Activated naive CD4-positive, alpha-beta T cell treated with anti-CD3 and anti-CD28 coated beads for 36 hours (primary cell): ENCODE data around the gene SCN4B. TPM values are rescaled to one million over a fixed set of nuclear protein-coding genes. Genes with fewer than 3 reads are reported as not detected.

ENCODE experiments used
- CTCF ChIA-PET: fragments of 350-600 bp; sonication (Branson Sonifier 250); formaldehyde crosslinking; loops from one replicate; lab custom pipeline; 2021; ENCODE audit warnings: antibody characterized with exemption; lab: Charles Lee
- DNase-seq: peaks from one replicate; pipeline ENCODE4 v3.0.0-alpha.2; 2020
- H3K27ac Mint-ChIP-seq: one replicate; pipeline ENCODE4 v1.8.0; 2021; ENCODE audit warnings: mild to moderate bottlenecking, mixed read lengths
- H3K27me3 Mint-ChIP-seq: one replicate; pipeline ENCODE4 v1.8.0; 2021; ENCODE audit warnings: low read depth, mixed read lengths
- H3K36me3 Mint-ChIP-seq: one replicate; pipeline ENCODE4 v1.8.0; 2021; ENCODE audit warnings: low read depth, mixed read lengths
- H3K4me1 Mint-ChIP-seq: one replicate; pipeline ENCODE4 v1.8.0; 2021; ENCODE audit warnings: low read depth, mixed read lengths
- H3K4me3 Mint-ChIP-seq: one replicate; pipeline ENCODE4 v1.8.0; 2021; ENCODE audit warnings: mild to moderate bottlenecking, moderate library complexity, mixed read lengths
- H3K9me3 Mint-ChIP-seq: one replicate; pipeline ENCODE4 v1.8.0; 2021; ENCODE audit warnings: mixed read lengths
- intact Hi-C: fragments of 100-400 bp; cut with micrococcal nuclease; formaldehyde crosslinking; loops from one replicate; pipeline ENCODE4 v1.15.1; 2023
- total RNA-seq, 2 experiments: library from RNA; stranded (reverse); gene quantifications; one replicate each; pipeline ENCODE4 v1.2.3, GENCODE V29; 2021

SCN4B gene
- total RNA-seq, 2 experiments from 2014 or later, result 0.07 to 0.12 TPM

DNA sequence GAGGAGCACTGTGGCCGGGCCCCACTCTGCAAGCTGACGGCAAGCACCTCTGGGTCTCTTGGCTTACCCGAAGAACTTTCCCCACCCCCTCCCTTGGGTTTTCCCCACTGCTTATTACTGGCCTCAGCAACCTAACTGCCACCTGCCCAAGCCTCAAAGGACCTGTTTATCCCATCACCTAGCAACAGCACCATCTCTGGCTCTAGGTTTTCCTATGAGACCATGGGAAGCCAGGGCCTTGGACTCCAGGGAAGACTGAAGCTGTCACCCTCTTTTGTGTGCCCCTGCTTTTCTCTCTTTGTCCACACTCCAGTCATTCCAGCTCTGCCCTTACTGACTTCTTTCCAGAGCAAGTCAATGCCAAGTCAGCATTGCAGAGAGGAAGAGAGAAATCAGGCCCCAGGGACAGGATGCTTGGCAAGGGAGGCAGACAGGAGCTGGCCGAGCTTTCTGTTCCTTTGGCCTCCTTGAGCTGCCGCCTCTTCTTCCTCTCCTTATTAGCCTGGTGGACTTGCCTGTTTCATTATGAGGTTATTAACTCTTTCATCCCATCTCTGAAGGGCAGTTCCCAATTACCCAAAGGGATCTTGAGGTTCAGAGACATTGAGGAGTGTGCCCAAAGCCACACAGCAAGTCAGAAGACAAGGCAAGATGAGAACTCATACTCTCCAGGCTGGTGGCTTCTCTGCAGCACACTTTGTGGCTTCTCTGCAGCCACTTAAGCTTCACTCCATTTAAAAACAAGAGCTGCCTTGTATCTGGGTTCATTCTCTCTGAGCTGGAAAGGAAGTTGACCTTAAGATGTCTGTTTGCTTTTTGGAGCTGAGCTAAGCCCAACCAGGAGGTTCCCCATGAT is 65.5 kb downstream of the SCN4B start, which contains the start of gene SMIM35:
TSS of gene SMIM35 (minus strand) at position 51 of the 856 bp plus-strand sequence. CDS start 206 bp downstream, outside the sequence.
- Mint-ChIP-seq H3K4me1 (no peaks in the 10 kb centered on the region), H3K9me3 (peaks cover 20% of the 10 kb centered on the region), H3K27me3 (no peaks in the 10 kb centered on the region), H3K36me3 (peaks cover 1% of the 10 kb centered on the region), H3K27ac (no peak within 1 kb of the TSS), H3K4me3 (no peak within 1 kb of the TSS)
- CTCF ChIA-PET, result interaction anchor here (1.5 kb wide), 1 partner anchor 33 kb away, joined by 3 read pairs; no protein-coding TSS in a partner anchor
- no peak for DNase-seq
- intact Hi-C loops, result no loop called here

DNA sequence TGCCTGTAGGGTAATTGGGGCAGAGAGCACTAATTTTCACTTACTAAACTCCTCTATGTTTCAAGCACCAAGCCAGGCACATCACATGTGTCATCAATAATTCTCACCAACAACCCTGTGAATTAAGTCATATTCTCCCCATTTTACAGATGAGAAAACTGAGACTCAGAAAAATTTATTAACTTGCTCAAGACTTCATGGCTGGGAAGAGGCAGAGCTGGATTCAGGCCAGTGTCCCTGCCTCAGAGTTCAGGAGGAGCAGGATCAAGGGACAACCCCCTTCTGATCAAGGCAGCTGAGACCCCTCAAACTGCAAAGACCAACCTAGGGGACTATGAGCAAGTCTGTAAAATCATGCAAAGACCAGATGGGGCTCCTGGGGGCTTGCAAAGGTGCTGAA is 68.0 kb downstream of the SCN4B start:
- peaks cover 20% of the 10 kb centered on the region for H3K9me3 Mint-ChIP-seq
- intact Hi-C loops, result no loop called here
- peaks cover 1% of the 10 kb centered on the region for H3K36me3 Mint-ChIP-seq
- no peak for DNase-seq
- H3K4me3 Mint-ChIP-seq, result no peak overlapping the region
- no peak overlapping the region for H3K27ac Mint-ChIP-seq
- no peaks in the 10 kb centered on the region for H3K4me1 Mint-ChIP-seq
- CTCF ChIA-PET, result no interaction called here
- no peaks in the 10 kb centered on the region for H3K27me3 Mint-ChIP-seq

DNA sequence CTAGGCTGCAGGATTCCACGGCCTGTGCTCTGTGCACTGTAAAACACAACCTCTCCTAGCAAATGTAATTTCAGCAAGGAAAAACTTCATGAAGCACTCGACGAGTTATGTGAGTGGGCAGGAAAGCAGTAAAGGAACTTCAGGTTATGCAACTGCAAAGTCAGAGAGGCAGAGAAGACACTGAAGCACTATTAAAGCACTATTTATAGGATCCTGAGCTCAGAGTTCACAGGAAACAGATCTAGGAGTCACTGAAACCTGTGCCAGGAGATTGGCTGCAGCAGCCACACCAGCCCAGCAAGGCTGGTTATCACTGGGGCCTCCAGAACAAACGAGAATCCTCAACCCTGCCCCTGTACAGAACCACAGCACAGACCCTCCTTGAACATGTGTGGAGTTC is 68.4 kb downstream of the SCN4B start:
- CTCF ChIA-PET, result no interaction called here
- no peak for DNase-seq
- H3K4me1 Mint-ChIP-seq, result no peaks in the 10 kb centered on the region
- no peaks in the 10 kb centered on the region for H3K27me3 Mint-ChIP-seq
- H3K9me3 Mint-ChIP-seq, result peaks cover 20% of the 10 kb centered on the region
- intact Hi-C loops, result no loop called here
- H3K36me3 Mint-ChIP-seq, result peaks cover 1% of the 10 kb centered on the region
- H3K27ac Mint-ChIP-seq, result no peak overlapping the region
- no peak overlapping the region for H3K4me3 Mint-ChIP-seq

Other genes starting within 250 kb of the SCN4B start
- gene TMPRSS13, start 223.4 kb downstream of the SCN4B start, total RNA-seq, result under 1 TPM; 0.15 to 0.21 TPM
- gene IL10RA, start 166.4 kb downstream of the SCN4B start, total RNA-seq, result 10 to 100 TPM; 11.3 to 16.1 TPM
- gene TMPRSS4, start 75.7 kb downstream of the SCN4B start, total RNA-seq, result not detected
- gene SMIM35, start 65.9 kb downstream of the SCN4B start, total RNA-seq, result not detected
- not detected for gene SCN2B, start 23.8 kb upstream of the SCN4B start, total RNA-seq
- 10 to 100 TPM; 67.5 to 71.4 TPM for gene JAML, start 72.2 kb upstream of the SCN4B start, total RNA-seq
- 10 to 100 TPM; 29.3 to 30.5 TPM for gene MPZL3, start 99.5 kb upstream of the SCN4B start, total RNA-seq
- gene MPZL2, start 111.5 kb upstream of the SCN4B start, total RNA-seq, result 10 to 100 TPM; 25.3 to 28.4 TPM
- gene CD3E, start 151.9 kb upstream of the SCN4B start, total RNA-seq, result 100 to 1,000 TPM; 377 to 415 TPM
- 100 to 1,000 TPM; 259 to 285 TPM for gene CD3D, start 189.9 kb upstream of the SCN4B start, total RNA-seq
- 100 to 1,000 TPM; 103 to 106 TPM for gene CD3G, start 191.5 kb upstream of the SCN4B start, total RNA-seq
- 10 to 100 TPM; 35.3 to 35.7 TPM for gene UBE4A, start 206.8 kb upstream of the SCN4B start, total RNA-seq
- gene ATP5MG, start 248.8 kb upstream of the SCN4B start, total RNA-seq, result 100 to 1,000 TPM; 279 to 284 TPM